Kidney capillary endothelial cell (primary cell): ENCODE results near the gene GRM7.

Experiments
- DNase-seq: peaks from one replicate; pipeline ENCODE4 v3.0.0-alpha.2; 2018; ENCODE audit warnings: low spot score

GRM7 gene

DNA sequence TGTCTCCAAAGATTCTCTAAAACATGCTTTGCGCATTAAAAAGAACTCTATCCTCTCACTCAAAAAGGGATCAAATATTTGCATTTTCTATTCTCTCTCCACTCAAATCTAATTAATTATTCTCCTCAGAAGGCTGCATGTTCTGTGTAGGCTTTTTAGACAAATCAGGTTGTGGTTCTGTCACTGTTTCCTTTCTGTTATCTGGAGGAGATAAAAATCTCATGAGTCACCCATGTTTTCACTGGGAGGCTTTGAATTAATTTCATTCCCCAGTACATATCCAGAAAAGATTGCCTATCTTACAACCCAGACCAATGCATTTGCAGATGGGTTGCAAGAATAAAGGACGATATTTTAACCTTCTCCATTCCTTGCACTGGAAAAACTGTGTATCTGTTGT, 446.5 kb downstream of the GRM7 start:
- peak; percentile 42 for DNase-seq

DNA sequence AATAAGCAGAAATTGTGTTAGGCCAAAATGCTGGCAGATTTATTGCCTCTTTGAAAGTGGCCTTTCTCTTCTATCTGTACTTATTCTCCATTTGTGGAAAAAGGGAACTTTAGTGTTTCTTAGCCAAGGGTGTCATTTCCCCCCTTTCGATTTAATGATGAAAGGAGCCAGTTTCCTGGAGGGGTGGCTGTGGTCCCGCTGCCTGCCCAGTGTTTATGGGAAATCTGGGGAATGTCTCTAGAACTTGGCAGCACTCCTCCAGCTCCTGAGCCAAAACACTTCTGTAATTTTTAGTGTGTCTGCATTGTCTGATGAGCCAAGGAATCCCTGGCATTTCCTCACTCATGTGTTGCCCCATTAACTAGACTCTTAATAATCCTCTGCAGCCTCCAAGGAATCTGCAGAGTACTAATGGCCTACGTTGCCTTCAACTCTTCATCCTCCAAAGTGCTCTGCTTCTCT, 448.8 kb downstream of the GRM7 start:
- DNase-seq, result peak; percentile 47

DNA sequence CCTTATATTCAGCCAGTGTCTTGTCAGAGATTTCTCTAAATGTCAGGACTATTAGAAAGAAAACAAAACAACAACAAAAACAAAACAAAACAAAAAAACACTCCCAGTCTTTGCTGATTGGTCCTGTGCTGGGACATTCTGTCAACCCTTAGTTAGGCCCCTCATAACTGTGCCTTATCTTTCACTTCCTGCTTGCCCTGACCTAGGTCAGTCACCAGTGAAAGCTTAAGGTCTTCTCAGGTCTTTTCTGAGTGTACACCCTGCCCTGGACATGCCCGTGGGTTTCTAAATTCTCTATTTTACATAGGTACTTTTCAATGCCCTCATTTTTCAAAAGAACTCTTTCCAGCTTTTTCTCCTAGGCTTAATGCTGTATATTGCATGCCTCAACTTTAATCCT, 454.1 kb downstream of the GRM7 start:
- no peak for DNase-seq

DNA sequence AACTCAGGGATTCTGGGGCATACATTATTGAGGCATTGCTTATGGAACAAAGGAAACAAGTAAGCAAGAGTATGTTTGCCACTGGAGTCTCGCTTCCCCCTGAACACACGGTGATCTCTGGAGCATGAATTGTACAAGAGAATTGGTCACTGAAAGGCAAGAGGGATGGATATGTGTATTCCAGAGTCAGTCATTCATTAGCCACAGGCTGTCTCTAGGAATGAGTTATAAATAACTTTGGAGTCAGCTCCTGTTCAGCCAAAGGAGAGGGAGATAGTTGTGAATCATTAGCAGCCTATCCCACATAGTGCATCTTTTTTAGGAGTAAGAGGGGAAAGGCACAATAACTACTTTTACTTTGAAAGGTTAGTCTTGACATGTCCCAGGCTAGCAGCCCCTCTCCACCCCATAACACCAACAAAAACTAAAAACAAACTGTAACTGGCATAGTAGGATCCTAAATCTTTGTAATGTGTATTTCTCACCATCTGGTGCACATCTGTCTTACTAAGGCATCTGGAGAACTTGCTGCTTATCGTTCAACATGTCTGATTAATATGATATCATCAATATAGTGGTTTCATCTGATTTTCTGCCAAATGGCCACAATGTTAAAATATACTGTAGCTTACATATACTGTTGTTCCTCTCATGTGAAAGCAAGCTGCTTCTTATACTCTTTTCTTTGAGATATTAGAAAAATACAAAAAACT, 462.2 kb downstream of the GRM7 start:
- DNase-seq, result no peak

DNA sequence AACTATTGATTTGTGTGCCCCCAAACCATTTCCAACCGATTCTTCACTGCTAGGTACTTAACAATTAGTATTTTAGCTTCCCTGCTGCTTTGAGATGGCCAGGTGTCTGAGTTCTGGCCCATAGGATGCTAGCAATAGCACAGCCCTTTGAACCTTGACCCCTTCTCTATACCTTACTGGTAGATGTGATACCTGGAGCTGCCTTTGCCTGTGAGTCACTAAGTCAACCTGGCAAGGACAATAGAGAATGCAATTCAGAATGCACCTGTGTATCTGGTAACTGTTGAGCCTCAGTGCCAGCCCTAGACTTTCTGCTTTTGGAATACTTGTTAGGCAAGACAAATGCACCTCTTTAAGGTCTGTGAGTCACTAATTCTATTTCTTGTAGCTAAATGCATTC, 467.4 kb downstream of the GRM7 start:
- no peak for DNase-seq

DNA sequence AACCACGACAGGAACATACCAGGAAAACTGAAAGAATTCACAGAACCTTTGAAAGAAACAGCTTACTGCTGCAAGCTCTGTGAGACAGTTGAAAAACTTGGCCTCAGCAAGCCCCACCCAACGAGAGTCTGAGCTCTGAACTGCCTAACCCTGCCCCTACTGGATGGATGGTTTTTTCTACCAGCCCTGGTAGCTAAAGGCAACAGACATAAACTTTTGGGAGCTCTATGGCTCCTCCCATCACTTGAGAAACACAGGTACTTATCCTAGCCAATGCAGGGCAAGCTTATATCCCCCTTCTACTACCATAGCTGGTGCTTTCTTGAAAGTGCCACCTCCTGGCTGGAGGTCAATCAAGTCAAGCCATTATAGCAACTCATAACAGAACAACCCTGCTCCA, 471.8 kb downstream of the GRM7 start:
- DNase-seq, result no peak

DNA sequence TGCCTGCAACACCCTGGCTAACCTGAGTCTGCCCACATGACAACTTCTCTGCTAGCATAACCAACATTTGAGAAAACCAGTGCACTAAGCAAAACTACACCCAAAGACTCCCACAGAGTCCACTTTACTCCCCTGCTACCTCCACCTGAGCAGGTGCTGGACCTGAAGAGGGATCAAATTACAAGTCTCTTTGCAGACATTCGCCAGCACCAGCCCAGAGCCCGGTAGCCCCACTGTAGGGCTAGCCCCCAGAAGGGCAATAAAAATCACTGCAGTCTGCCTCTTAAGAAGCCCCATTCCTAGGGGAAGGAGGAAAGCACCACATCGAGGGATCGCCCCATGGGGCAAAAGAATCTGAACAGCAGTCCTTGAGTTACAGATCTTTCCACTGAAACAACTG, 472.2 kb downstream of the GRM7 start:
- no peak for DNase-seq

DNA sequence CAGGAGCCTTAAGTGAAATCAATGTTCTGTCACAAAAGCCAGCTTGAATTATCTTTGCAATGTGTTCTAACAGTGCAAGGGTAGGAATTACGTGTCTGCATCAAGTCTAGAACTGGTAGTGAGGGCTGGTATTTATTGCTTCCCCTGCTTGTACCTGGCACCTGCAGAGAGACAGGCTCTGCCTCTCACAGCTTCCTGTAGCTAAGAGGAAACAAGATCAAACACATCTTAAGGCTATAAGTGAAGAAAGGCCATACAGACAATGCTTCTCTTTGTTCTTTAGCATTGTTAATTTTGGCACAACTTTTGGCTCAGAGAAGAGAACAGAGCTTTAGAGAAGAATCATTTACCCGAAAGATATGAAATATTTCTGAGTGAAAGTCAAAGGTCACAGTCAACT, 479.9 kb downstream of the GRM7 start:
- no peak for DNase-seq

DNA sequence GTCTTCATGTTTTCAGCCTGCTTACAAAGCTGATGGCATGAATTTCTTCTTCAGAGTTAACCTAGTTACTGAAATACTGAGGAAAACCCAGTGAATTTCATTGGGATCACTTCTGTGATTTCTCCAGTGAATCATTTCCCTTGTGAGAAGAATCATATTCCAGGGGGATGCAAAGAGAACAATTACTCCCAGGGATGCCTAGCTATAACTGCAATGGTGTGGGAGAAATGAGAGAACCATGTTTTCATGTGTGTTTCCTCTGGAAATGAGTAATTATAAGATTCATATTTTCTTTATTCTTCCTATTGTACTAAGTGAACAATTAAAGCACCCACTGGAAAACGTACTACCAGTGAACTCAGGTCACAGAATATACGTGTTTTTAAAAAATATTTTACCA, 485.4 kb downstream of the GRM7 start:
- peak; percentile 86 for DNase-seq

DNA sequence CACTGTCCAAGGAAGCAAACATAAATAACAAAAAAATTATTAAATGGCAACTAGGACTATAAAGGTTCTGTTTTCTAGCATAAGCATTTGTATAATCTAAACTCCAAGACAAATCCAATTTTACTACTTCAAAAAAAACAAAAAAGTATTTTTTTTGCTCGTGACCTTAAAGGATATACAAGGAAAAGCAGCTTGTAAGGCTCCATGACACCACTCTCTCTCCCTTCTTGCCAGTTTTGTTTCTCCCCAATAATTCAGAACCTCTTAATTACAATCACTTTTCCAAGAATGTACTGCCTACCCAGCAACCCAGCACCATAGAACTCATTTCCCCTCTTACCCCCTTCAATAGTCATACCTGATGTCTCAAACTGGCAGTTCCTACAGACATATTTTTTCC, 496.2 kb downstream of the GRM7 start:
- no peak for DNase-seq

DNA sequence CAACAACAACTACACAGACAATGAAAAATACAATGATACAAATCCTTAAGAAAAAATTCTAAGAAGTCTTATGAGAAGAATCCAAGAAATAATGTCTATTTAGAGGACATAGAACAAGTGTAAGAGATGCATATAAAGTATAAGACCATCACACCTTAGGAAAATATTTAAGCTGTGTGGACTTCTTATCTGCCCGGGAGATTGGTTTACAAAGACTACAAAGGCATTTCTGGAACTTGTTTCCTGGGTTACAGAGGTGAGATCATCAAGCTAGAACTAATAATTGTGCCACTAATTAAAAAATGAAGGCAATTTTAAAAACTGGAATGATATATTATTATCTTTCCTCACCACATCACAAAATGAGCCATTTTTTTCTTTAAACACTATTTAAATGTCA, 507.1 kb downstream of the GRM7 start:
- no peak for DNase-seq

DNA sequence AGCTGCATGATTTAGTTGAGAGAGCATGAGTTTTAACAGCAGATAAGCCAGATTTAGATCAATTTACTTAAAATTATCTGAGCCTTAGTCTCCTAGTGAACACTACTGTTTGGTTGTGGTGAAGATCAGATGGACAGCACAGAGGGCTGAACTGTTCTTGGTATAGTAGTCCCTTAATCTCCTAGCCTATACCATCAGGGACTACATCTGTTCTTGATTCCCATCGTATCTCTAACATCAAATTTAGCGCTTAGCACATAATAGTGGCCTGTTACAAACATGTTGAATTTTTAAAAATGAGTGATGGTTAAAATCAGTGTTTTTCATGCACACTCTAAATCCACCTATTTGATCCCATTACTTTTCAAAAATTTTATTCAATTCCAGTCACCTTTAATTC, 507.7 kb downstream of the GRM7 start:
- no peak for DNase-seq

DNA sequence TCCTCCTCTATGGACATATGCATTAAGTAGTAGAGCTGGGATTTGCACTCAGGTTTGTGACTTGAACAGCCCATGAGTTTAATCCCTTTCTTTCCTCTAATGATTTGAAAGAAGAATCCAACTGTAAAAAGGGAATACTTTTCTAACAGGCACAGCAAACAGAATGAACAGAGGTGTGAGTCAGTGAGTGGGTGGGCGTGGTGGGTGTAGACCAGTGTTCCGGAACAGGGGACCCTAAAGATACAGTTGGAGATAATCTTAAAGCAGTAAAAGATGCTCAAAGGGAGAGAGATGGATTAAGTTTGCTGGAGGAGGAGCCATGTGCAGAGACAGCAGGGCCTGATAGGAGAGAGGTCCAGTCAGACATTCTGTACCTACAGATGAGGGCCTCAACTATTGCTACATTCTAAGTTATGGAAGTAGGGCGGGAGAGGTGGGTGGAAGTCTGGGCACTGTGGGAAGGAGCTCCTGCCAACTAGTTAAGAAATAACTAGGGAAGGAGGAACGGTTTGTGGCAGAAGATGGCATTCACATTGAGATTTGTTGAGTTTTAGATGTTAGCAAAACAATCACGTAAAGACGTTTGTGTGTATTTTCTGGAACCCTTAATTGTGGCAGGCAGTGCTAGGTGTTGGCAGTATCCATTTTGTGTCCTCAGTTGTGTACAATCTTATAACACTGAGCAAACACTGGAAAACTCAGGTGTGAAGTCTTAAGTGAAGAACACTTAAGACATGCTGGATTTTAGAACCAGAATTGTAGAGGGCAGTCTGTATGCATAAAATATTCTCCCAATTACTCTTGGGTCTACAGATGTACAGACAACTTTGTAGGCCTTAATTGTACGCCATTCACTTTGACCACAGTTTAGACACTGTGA, 511.0 kb downstream of the GRM7 start:
- DNase-seq, result no peak

DNA sequence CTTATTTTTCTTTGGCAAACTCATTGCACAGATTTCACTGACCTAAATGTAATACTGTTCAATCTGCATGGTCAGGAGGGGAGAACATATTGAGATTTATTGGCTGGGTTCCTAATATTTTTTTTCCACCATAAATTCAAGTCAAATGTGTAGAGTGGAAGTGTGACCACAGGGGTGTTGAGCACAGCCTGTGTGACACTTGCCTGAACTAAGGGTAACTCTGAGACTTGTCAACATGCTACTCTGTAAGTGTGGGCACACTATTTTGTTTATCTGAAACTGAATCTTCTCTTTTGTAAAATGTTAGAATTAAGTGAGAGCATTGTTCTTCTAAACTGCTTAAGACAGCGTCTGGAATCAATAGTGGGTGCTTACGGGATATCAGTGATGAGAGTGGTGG, 516.2 kb downstream of the GRM7 start:
- DNase-seq, result no peak

DNA sequence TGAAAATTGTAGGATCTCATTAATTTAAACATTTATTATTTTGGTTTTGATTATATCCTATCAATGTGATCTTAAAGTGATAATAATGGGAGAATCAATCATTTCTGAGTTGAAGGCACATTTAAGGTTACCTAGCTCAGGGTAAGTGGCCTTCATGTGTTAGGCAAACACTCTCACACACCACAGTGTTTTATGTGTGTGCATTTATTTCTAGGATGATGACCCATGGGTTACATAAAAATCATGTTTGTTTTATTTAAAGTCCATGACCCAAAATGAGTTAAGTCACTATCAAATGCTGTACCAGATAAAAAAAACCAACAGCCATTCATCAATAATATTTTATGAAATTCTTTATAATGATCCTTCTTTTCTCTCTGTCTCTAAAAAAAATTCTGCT, 520.8 kb downstream of the GRM7 start:
- no peak for DNase-seq

DNA sequence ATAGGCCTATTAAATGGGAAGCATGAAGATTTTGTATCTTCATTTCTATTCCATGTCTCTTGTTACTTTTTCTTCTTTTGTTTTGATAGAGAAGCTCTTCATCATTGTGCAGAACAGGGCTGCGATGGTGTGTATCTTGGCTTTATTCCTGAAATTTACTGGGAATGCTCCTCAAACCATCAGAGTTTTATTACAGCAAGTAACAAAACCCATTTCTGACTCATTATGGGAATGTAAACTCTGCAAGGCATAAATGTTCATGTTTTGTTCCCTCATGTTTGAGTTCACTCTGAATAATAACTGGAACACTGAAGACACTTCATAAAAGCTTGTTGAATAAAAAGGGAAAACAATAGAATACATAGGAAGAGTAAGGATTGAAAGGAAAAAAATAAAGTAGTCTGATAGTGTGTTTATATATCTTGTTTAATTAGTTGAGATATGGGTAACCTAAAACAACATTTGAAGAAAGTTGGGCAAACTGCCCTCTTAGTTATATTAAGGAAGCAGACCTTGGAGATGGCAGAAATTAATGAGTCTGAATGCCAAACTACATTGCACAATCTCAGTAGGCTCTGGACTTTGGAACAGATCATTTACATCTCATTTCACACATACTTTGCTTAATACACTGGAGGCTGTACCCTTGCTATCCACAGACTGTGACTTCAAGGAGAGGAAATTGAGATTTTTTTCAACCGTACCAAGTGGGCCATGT, 521.5 kb downstream of the GRM7 start:
- DNase-seq, result no peak

DNA sequence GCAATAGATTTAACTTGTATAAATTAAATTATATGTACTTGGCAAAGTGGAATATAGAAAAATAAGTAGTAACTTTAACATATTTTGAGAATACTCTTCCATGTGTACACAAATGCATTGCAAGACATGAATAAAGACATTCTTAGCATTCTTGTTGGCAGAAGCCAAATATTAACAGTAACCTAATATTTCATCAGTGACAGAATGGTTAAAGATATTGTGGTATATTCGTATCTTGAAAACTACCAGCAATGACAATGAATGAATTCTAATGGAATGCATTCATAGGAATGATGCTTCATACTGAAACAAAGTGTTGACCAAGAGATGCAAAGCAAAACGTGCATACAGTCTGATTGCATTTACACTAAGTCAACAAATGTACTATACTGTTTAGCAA, 524.7 kb downstream of the GRM7 start:
- DNase-seq, result no peak

DNA sequence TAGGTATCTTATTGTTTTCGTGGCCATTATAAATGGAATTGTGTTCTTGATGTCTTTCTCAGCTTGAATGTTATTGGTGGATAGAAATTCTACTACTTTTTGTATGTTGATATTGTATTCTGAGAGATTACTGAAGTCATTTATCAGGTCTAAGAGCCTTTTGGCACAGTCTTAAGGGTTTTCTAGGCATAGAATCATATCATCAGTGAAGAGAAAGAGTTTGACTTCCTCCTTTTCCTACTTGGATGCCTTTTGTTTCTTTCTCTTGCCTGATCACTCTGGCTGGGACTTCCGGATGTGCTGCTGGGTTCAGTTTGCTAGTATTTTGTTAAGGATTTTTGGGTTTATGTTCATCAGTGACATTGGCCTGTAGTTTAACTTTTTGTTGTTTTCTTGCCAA, 527.1 kb downstream of the GRM7 start:
- no peak for DNase-seq

DNA sequence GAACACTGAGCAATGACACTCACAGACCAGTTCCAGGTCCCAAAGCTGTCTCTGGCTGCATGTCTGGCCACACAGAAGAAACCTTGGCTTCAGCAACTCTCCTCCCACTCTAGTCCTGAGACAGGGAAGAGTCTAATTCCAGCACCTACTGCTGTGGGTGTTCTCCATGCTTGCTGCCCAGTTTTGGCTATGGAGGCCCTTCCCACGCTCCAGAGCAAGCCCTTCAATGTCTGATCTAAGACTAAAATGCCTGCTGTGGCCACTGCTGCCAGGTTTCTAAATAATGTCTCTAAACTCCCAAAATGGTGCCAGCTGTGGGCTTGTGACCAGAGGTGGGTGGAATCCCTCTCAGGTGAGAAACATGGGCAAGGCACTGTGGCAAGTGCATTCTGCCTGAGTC, 531.3 kb downstream of the GRM7 start:
- no peak for DNase-seq

DNA sequence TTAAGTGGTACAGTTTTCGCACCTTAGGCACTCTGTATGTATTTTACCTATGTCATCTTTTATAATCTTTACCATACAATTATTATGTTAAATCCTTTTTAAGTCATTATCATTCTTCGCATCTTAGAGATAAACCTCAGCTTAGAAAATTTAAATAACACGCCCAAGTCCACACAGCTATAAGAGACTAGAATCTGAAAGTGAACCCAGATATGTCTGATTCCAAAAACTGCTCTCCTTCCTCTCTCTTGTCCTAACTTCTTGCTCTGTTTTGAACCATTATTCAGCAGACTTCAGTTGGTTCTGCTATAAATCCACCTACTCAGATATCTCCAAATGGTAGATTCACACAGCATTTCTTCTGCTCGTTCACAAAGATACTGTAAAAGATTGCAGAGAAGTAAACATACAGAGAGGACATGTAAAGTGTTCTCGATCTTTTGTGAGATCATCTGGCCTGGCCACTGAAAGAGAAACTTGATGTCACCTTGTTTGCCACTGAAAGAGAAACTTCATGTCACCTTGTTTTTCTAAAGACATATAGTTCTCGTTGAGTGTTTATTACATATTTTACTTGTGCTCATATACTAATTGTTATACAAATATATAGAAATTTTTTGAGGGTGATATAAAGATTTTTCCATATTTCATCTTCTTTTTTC, 533.2 kb downstream of the GRM7 start:
- no peak for DNase-seq

DNA sequence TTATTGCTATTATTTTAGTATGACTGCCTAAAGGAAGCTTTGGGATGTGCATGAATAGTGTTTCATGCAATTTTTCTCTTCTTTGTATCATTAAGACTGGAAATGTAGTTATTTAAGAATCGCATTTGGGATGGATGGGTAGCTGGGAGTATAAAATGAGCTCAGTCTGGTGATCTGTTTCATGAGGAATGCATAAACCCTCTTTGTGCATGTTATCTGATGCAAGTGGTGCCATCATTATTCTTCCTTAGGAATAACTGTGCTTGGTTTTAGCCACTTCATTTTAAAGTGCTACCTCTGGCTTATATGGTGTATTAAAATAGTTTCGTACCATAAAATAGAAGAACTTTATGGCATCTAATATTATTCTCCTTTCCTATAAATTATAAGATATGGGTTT, 535.6 kb downstream of the GRM7 start:
- DNase-seq, result peak; percentile 4

DNA sequence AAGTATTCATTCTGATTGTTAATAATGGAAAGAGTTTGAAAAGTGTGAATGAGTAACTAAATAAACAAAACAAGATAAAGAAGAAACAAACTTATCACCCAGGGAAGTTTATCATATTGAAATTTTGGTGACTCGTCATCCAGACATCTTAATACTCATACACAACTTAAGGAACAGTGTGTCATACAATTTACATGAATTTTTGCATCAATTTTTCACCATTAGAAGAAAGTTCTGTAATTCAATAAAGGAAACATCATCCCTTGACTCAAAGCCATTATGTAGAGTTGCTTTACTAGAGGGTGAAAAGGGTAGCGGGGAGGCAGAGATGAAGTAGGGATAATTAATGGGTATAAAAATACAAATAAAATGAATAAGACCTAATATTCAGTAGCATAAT, 536.2 kb downstream of the GRM7 start:
- DNase-seq, result peak; percentile 68
